ENCODE data around the gene AGBL4. TPM values are rescaled to one million over a fixed set of nuclear protein-coding genes. Genes with fewer than 3 reads are reported as not detected.

Gene AGBL4
- total RNA-seq, 1 experiment from 2014 or later, result not detected

DNA sequence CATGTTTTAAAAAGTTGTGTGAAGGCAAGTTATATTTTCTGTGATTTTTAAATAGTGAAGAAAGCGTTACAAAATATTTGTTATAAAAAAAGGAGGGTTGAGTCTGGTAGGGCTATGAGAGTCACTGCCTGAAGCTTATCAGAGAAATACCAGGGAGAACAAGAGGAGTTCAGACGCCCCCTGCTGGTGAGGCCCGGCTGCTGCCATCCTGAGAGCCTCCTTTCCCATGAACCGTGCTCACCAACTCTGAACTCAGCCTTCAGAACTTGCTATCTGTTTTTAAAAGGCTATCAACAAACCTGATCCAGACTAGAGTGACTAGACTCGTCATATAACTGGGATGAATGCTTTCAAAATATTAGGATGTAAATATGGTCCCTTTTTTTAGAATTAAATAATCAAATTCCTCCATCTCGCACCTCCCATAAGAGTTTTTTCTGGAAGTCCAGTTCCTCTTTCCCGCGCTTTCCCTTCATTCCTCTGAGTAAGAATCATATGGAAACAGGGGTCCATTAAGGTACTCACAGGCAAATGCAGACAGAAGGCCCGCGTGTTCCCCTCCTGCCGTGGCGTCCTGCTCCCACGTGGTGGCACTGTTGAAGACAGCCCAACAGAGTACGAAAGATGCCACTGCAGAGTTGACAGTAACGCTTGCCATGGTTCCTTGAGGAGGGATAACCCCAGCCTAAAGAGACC lies 1525.5 kb downstream of the AGBL4 start:
- CTCF ChIA-PET, result interaction anchor here (0.6 to 2.3 kb wide), 14 partner anchors 9 to 388 kb away, joined by 3 to 13 read pairs (median 7); partner anchors contain the start of gene SPATA6
- ATAC-seq, result peak; percentile 95
- TF ChIP-seq EZH2phosphoT487 (IDR thresholded peaks at IDR 0.05; ENCODE audit: borderline replicate concordance) (no peak), JUND (IDR thresholded peaks at IDR 0.05) (no peak), ZNF274 (IDR thresholded peaks at IDR 0.05; ENCODE audit: low read depth, low read length) (no peak), YY1 (IDR thresholded peaks at IDR 0.05; ENCODE audit: extremely low read depth, insufficient replicate concordance, low read depth, low read length) (no peak), TCF7L2 (IDR thresholded peaks at IDR 0.05; ENCODE audit: borderline replicate concordance, extremely low read depth, insufficient read depth, insufficient read length) (no peak), EZH2 (IDR thresholded peaks at IDR 0.05) (no peak), ELF1 (IDR thresholded peaks at IDR 0.05; ENCODE audit: borderline replicate concordance, low read depth) (no peak), EGR1 (IDR thresholded peaks at IDR 0.05; ENCODE audit: low read depth) (no peak), POLR2A (IDR thresholded peaks at IDR 0.05; ENCODE audit: borderline replicate concordance, extremely low read depth, insufficient read depth, insufficient read length) (no peak), RAD21 (IDR thresholded peaks at IDR 0.05; ENCODE audit: low read depth) (peak; percentile 62), CBX3 (IDR thresholded peaks at IDR 0.05; ENCODE audit: low read depth) (peak; percentile 20; the same call in 1 of the 2 replicates), POLR2AphosphoS5 (IDR thresholded peaks at IDR 0.05; ENCODE audit: low read depth, low read length) (no peak), SIN3A (IDR thresholded peaks at IDR 0.05; ENCODE audit: low read depth) (no peak), SP1 (IDR thresholded peaks at IDR 0.05; ENCODE audit: low read depth) (no peak), ZFX (IDR thresholded peaks at IDR 0.05) (no peak), SRF (IDR thresholded peaks at IDR 0.05; ENCODE audit: low read depth) (no peak)
- TF ChIP-seq, protein P1, sequence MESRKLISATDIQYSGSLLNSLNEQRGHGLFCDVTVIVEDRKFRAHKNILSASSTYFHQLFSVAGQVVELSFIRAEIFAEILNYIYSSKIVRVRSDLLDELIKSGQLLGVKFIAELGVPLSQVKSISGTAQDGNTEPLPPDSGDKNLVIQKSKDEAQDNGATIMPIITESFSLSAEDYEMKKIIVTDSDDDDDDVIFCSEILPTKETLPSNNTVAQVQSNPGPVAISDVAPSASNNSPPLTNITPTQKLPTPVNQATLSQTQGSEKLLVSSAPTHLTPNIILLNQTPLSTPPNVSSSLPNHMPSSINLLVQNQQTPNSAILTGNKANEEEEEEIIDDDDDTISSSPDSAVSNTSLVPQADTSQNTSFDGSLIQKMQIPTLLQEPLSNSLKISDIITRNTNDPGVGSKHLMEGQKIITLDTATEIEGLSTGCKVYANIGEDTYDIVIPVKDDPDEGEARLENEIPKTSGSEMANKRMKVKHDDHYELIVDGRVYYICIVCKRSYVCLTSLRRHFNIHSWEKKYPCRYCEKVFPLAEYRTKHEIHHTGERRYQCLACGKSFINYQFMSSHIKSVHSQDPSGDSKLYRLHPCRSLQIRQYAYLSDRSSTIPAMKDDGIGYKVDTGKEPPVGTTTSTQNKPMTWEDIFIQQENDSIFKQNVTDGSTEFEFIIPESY (IDR thresholded peaks at IDR 0.05; ENCODE audit: extremely low read depth, insufficient replicate concordance, low read length), result no peak
- TF ChIP-seq, protein P2, sequence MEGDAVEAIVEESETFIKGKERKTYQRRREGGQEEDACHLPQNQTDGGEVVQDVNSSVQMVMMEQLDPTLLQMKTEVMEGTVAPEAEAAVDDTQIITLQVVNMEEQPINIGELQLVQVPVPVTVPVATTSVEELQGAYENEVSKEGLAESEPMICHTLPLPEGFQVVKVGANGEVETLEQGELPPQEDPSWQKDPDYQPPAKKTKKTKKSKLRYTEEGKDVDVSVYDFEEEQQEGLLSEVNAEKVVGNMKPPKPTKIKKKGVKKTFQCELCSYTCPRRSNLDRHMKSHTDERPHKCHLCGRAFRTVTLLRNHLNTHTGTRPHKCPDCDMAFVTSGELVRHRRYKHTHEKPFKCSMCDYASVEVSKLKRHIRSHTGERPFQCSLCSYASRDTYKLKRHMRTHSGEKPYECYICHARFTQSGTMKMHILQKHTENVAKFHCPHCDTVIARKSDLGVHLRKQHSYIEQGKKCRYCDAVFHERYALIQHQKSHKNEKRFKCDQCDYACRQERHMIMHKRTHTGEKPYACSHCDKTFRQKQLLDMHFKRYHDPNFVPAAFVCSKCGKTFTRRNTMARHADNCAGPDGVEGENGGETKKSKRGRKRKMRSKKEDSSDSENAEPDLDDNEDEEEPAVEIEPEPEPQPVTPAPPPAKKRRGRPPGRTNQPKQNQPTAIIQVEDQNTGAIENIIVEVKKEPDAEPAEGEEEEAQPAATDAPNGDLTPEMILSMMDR (IDR thresholded peaks at IDR 0.05 in 2 of 3, conservative IDR thresholded peaks at IDR 0.05 in 1 of 3; ENCODE audit: borderline replicate concordance in 1 of 3, insufficient read depth in 1 of 3, low read depth in 2 of 3, low read length in 2 of 3), result peak; percentile 59 to 96 (median 84)
- TF ChIP-seq, protein P3, sequence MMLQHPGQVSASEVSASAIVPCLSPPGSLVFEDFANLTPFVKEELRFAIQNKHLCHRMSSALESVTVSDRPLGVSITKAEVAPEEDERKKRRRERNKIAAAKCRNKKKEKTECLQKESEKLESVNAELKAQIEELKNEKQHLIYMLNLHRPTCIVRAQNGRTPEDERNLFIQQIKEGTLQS (IDR thresholded peaks at IDR 0.05), result no peak
- TF ChIP-seq, protein P4, sequence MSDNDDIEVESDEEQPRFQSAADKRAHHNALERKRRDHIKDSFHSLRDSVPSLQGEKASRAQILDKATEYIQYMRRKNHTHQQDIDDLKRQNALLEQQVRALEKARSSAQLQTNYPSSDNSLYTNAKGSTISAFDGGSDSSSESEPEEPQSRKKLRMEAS (IDR thresholded peaks at IDR 0.05), result no peak

More for the DNA sequence above, 1525.5 kb downstream of the AGBL4 start:
- Histone ChIP-seq H3K4me3 (replicated peaks in 1 of 2; ENCODE audit: low read depth in 1 of 2, low read length in 2 of 2) (no peak overlapping the region), H3K4me2 (ENCODE audit: low read length) (peak overlapping the region; percentile 38; the same call in 1 of the 2 replicates), H3K27me3 (ENCODE audit: insufficient read depth, low read length) (peaks cover 4% of the 10 kb centered on the region), H3K79me2 (ENCODE audit: insufficient read depth, low read length) (no peaks in the 10 kb centered on the region), H3K4me1 (ENCODE audit: control insufficient read depth in 1 of 2, insufficient read depth in 2 of 2, low read length in 2 of 2) (peaks cover 0 to 4% of the 10 kb centered on the region in 2 experiments; a peak in 2 of 4 replicates), H3K27ac (ENCODE audit: low read depth, low read length) (no peak overlapping the region), H3K36me3 (ENCODE audit: control insufficient read depth in 1 of 2, insufficient read depth in 2 of 2, low read length in 2 of 2) (no peaks in the 10 kb centered on the region), H3K9me2 (ENCODE audit: insufficient read depth) (no peaks in the 10 kb centered on the region), H2AFZ (ENCODE audit: low read depth, low read length, poor library complexity, severe bottlenecking) (peak overlapping the region; percentile 35), H3K9ac (ENCODE audit: low read length) (no peak overlapping the region), H3K9me3 (ENCODE audit: control insufficient read depth in 1 of 2, insufficient read depth in 1 of 2, low read depth in 1 of 2, low read length in 2 of 2) (no peaks in the 10 kb centered on the region), H4K20me1 (ENCODE audit: insufficient read depth) (no peaks in the 10 kb centered on the region)
- ChIA-PET RAD21 (ENCODE audit: low non-redundant PET in 1 of 2, low total read pairs in 2 of 2, uncharacterized antibody in 2 of 2, unreplicated experiment in 2 of 2) (no interaction called here), POLR2A (interaction anchor here (1.5 kb wide), 1 partner anchor 26 kb away, joined by 4 read pairs; the partner anchor contains the start of gene SPATA6)
- DNase-seq (ENCODE audit: low read depth, low spot score), result peak; percentile 36
- BruUV-seq (replicated peaks), result no TSS peak
- intact Hi-C loops (cut with micrococcal nuclease), result loop anchor here (5.0 to 10.0 kb wide), 2 partner anchors 296 to 393 kb away; no protein-coding TSS in a partner anchor

All from HCT116 (cell line).